Activated CD4-positive, alpha-beta T cell treated with anti-CD3 and anti-CD28 coated beads, Interleukin-2, Interleukin-4, amounts not matched to agents 100 ng/mL and 50 ng/mL, durations not matched to agents 16 hours and 8 hours (primary cell): Measurements from ENCODE around the gene MRPL36.
A peak's percentile ranks its signal among the peaks of the same experiment; 100 is the strongest.
"Not testable (repeated sequence)": the region's sequence is repeated elsewhere in the genome, so short reads cannot be mapped to it uniquely, and the experiment has no call there.

Source experiments
- DNase-seq: peaks from one replicate; pipeline ENCODE4 v3.0.0-alpha.2; 2020; ENCODE audit warnings: low spot score

Gene MRPL36

GRCh38 chr5:1799602-1800471 lies at the start of gene MRPL36:
Gene MRPL36, minus strand, starts transcription at chr5:1799837. Its CDS starts 902 bp downstream, at chr5:1798935.
- peak; percentile 90 for DNase-seq

DNA sequence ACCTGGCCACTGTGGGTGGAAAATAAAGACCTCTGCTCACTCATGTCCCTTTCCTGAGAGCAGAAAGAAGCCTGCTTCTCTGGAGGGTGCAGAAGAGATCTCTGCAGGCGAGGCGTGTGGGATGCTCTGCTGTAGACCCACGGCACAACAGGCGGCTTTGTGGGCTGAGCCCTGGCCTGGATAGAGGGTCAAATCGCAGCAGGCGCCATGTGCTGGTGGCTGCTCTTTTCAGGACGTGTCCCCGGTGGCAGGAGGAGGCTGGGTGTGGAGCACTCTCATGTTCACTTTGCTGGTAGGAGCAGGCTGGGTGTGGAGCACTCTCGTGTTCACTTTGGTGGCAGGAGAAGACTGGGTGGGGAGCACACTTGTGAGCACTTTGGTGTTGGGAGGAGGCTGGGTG lies 48.0 kb upstream of the MRPL36 start:
- DNase-seq = no peak

DNA sequence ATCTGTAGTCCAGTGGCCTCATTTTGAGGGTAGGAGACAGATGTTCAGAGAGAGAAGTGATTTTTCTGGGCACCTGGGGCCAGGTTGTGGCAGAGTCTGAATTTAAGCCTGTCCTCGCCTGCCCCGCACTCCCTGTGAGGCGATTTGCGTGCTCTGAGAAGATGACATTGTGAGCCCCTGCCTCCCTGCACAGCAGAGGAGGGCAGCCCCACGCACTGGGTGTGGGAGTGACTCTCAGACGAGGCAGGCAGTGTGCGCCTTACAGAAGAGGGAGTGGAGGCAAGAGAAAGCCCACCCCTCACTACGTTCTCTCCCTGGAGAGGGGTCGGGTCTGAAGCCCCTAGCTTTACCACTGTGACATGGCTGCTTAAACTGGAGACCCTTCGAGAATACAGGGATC lies 47.4 kb upstream of the MRPL36 start:
- DNase-seq = no peak

DNA sequence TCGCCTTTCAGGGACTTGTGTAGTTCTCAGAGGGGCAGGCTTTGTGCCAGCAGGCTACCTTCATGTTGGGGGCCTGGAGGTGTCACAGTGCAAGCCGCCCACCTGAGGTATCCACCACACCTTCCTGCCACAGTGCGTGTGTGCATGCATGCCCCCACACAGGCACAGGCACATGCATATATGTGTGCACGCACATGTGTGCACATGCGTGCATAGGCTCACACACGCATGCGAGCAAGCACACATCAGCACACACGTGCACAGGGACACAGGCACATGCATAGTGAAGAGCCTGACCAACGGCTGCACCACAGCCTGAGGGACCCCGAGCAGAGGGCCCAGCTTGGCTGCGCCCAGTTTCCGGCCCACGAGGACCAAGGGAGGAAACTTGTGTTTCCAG lies 46.9 kb upstream of the MRPL36 start:
- no peak for DNase-seq

DNA sequence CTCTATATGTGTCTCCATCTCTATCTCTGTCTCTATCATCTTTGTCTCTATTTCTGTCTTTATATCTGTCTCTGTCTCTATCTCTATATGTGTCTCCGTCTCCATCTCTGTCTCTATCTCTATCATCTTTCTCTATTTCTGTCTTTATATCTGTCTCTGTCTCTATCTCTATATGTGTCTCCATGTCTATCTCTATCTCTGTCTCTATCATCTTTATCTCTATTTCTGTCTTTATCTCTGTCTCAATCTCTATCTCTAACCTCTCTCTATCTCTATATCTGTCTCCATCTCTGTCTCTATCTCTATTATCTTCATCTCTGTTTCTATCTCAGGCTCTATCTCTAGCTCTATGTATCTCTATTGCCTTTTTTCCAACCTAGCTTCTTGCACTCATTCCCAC lies 46.1 kb upstream of the MRPL36 start:
- no peak for DNase-seq

DNA sequence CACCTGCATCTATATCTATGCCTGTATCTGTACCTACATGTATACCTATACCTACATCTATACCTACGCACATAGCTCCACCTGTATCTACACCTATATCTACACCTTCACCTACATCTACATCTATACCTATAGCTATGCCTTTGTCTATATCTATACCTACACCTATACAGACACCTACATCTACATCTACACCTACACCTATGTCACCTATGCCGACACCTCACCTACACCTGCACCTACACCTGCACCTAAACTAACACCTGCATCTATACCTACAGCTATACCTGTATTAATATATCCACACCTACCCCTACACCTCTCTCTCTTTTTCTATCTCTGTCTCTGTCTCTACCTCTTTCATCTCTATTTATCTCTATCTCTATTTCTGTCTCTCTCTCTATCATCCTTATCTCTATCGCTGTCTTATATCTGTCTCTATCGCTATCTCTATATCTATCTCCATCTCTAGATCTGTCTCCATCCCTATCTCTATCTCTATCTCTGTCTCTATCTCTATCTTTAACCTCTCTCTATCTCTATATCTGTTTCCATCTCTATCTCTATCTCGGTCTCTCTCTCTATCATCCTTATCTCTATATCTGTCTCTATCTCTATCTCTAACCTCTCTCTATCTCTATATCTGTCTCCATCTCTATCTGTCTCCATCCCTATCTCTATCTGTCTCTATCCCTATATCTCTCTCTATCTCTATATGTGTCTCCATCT lies 45.2 kb upstream of the MRPL36 start:
- no peak for DNase-seq

DNA sequence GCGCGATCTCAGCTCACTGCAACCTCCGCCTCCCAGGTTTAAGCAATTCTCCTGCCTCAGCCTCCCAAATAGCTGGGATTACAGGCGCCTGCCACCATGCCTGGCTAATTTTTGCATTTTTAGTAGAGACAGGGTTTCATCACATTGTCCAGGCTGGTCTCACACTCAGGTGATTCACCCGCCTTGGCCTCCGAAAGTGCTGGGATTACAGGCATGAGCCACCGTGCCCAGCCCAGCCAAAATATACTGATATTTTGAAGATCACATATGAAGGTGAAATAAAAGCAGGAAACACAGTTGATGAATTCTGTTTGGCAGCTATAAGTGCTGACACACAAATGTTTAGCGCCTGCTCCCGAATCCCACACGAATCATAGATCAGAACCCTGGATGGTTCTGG lies 44.1 kb upstream of the MRPL36 start:
- not testable (repeated sequence) for DNase-seq

- no peak for DNase-seq
Observed at GRCh38 chr5:1842004-1842819, 42.6 kb upstream of the MRPL36 start.

- no peak for DNase-seq
Observed at GRCh38 chr5:1840741-1841521, 41.3 kb upstream of the MRPL36 start.

DNA sequence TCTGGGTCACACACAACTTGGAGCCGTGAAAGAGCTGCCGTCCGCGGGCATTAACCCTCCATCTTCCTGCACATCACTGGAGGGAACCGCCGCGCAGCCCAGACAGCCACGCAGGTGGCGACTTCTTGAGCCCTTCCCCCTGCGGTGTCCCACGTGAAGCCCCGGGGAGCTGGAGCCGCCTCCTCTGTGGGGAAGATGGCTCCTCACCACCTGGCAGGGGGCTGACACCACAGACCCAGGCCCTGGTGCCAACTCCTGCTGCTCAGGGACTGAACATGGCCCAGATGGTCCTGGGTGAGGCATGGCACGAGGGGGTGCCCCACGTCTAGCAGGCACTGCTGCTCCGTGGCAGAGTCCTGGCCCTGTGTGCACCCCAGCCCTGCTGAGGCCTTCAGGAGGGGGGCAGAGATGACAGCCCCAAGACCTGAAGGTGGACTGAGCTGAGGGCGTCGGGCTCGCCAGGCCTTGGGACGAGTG lies 40.5 kb upstream of the MRPL36 start:
- no peak for DNase-seq

- DNase-seq = no peak
Observed at GRCh38 chr5:1838013-1838412, 38.4 kb upstream of the MRPL36 start.

DNA sequence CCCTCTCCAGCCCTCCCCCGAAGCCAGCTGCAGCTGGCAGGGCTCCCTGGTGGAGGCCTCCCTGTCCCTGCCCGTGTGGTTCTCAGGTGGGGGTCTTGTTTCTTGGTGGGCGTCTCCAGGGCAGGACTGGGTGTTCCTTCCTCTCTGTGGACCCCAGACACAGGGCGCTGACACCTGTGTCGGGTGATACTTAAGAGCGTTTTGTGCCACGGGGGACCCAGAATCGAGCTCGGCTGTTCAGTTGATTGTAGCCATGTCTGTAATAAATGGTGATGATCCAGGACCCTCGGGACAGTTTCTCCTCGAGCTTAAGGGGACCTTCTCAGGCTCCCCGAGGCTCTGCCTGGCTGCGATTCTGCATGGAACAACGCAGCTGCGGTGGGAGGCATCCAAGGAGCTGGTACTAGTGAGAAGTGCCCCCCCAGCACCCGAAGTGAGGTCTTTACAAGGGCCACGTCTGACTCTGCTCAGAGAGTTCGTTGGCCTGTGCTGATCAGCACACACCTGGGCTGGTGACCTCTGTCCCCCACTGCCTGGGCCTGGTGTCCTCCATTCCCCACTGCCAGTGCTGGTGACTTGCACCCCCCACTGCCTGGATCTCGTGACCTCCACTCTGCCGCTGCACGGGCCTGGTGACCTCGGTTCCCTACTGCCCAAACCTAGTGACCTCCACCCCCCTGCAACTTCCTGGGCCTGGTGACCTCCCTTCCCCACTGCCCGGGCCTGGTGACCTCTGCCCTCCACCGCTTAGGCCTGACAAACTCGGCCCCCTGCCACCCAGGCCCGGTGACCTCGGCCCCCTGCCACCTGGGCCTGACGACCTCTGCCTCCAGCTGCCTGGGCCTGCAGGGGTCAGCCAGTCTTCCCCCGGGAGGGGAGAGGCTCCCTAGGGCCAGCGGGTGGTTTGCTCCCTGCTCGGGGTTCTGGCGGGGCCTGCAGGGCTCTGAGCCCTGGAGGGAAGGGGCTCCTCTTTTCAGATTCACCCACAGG lies 37.5 kb upstream of the MRPL36 start:
- DNase-seq = no peak

DNA sequence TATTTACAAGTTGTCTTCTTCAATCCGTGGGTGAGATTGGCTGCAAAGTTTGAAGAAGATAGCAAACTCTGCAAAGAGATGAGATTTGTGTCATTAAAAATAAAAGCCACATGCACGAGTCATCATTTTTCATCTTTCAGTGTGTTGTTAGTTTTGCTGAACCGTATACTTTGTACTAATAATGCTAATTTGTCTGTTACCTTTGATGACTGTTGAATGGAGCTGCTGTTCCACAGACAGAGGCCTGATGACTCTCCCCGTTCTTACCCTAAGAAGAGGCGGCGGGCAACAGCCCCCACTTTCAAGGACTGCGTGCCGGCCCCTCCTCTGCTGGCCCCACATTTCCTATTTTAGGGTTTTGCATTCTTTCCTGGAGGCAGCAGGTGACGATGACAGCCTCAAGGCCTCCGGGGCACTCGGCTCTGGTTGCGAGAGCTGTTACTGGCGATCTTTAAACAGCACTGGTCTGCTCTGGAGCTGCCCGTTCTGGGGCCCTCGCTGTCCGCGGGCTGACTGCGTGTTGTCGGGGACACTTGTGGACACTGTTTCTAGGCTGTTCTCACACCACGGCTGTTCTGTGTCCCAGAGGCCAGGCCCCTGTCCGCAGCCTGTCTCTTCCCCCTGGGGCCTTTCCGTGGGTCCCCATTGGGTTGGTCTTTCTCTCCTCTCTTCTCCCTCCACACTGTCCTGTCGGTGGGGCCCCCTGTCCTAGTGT lies 36.7 kb upstream of the MRPL36 start:
- DNase-seq = no peak

GRCh38 chr5:1835431-1835830 lies 35.8 kb upstream of the MRPL36 start:
- no peak for DNase-seq

DNA sequence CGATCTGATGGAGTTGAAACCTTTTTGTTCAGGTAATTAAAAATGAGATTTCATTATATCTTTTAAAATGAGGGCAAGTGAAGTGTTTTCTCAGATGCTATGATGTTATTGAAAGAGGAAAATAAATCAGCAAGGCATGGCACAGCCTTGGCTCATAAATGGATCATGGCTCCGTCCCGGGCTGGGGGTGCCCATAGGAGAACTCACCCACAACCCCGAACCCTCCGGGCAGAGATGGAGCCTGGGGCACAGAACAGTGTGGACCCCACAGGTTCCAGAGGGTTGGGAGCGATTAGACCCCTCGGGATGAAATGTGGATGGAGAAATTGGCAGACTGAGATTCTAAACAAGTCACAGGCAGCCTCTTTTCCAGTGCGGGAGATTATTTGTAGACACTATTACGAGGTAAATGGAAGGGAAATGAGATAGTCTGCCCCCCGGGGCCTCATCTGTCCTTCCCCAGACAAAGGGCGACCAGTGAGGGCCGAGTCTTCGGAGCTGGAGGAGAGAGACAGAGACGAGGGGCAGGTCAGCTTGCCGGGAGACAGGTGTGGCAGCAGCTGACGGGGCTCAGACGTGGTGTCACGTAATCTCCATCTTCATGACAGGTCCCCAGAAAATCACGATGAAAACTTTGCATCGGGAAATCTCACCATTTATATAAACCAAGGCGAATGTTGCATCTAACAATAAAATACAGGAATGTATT lies 35.2 kb upstream of the MRPL36 start:
- DNase-seq = no peak

DNA sequence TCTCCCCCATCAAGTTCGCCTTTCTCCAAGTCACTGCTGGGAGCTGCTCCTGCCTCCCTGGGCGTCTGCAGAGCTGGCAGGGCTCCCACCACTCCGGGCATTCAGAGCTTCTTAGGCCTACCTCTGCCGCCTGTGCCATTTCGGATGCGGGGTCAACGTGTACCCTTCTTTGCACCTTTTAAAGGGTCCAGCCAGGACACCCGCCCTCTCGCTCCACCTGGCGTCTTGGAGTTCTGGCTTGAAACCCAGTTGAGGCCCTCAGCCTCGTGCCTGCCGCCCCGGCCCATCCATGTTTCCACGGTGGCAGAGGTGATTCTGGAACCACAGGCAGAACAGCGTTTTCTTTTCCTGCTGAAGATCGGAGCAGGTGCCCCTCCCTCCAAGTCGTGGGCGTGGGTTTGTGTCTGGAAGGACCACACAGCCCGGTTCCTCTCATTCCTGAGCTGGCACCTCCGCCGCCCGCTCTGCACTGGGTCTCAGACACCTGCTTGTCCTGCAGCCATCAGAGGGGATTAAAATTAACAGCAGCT lies 34.5 kb upstream of the MRPL36 start:
- no peak for DNase-seq

DNA sequence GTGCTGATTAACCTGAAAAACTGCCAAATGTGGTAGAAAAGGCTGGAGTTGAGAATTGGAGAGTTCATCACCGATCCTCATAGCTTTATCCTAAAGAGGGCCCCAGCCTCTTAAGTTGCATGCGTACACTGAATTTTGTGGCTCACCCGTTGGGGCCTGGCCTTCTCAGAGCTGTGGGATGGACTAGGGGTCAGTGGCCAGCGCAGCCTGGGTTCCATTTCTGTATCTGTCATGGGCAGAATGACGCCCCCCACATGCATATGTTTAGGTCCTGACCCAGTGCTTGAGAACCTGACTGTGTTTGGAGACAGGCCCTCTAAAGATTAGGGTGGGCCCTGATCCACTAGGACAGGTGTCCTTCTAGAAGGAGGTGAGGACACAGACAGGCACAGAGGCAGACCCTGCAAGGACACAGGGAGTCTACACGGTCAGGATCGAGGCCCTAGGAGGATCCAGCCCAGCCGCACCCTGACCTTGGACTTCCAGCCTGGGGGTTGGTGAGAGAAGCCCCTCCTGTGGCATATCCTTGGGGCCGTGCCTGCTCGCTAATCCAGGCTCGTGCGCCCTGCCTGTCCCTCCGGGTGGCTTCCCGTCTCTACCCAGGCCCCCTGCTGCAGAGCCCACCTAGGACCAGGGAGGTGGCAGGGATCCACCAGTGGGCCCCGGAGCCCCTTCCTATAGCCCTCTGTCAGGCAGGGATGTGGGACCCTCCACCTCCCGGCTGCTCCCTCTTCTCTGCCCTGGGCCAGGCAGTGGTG lies 33.8 kb upstream of the MRPL36 start:
- DNase-seq = no peak
